Testis (tissue), 3 donors: ENCODE measurements around the gene UBAP1. TPM values are rescaled to one million over a fixed set of nuclear protein-coding genes. Genes with fewer than 3 reads are reported as not detected.

Experiments used
- DNase-seq: peaks from one replicate; pipeline ENCODE4 v3.0.0-alpha.2; 2019
- H3K27ac ChIP-seq, 2 donors: fragments of 200-600 bp; sonication (generic); one replicate each; pipeline ENCODE4 v1.5.1; 2019
- H3K27me3 ChIP-seq: fragments of 200-600 bp; sonication (generic); one replicate; pipeline ENCODE4 v1.5.1; 2019
- H3K36me3 ChIP-seq: fragments of 200-600 bp; sonication (generic); one replicate; pipeline ENCODE4 v1.5.1; 2017; ENCODE audit warnings: low read depth; ENCODE audit errors: missing control alignments
- H3K4me1 ChIP-seq: fragments of 200-600 bp; sonication (generic); one replicate; pipeline ENCODE4 v1.5.1; 2019
- H3K4me3 ChIP-seq, 2 donors: fragments of 200-600 bp; sonication (generic); one replicate each; pipeline ENCODE4 v1.5.1; 2017 to 2019
- H3K9me3 ChIP-seq: fragments of 200-600 bp; sonication (generic); one replicate; pipeline ENCODE4 v1.5.1; 2017
- CTCF ChIP-seq, 3 experiments: fragments of 450-650 bp in 2 of 3; fragments of 200-600 bp in 1 of 3; sonication (generic) in 1 of 3; IDR thresholded peaks; one replicate each; pipeline ENCODE4 v1.5.1; 2016 to 2019; ENCODE audit warnings: antibody characterized with exemption in 3 of 3, mild to moderate bottlenecking in 2 of 3, moderate library complexity in 1 of 3
- POLR2A ChIP-seq: fragments of 450-650 bp; IDR thresholded peaks from one replicate; pipeline ENCODE4 v1.6.1; 2017; ENCODE audit warnings: antibody characterized with exemption, mild to moderate bottlenecking, moderate library complexity
- WGBS, 2 donors: methylation state at CpG; one replicate each; pipeline ENCODE4 v1.1.5; 2018; 5-methylcytosine and 5-hydroxymethylcytosine counted together
- intact Hi-C: fragments of 100-400 bp; cut with DNase I; formaldehyde crosslinking; loops from one replicate; pipeline ENCODE4 v1.15.1; 2023; ENCODE audit warnings: low total_unique reads
- polyA plus RNA-seq: library from polyadenylated mRNA; stranded (reverse); fragments of 350-450 nt; fragmentation: Illumina TruSeq; extraction: RNeasy Lipid Tissue Mini Kit (QIAGEN cat#74804); gene quantifications from one replicate; pipeline ENCODE4 v1.2.3, GENCODE V29; 2014; ENCODE audit warnings: low read depth, low replicate concordance; ENCODE audit not compliant: insufficient read depth
- total RNA-seq, 2 donors: library from RNA; depleted of rRNA; stranded (reverse); fragments of >200 nt; gene quantifications; one replicate each; pipeline ENCODE4 v1.2.3, GENCODE V29; 2016

UBAP1 gene
- total and polyA plus RNA-seq, 3 donors from 2014 or later = 65.1 to 127 (median 81.9) TPM

- no peak overlapping the region for H3K4me3 ChIP-seq
- no peaks in the 10 kb centered on the region for H3K36me3 ChIP-seq
- no peaks in the 10 kb centered on the region for H3K9me3 ChIP-seq
- 31 to 56% methylated on average over 4 of the region's 4 CpGs for WGBS, 2 donors
- no peaks in the 10 kb centered on the region for H3K27me3 ChIP-seq
- peaks cover 51% of the 10 kb centered on the region for H3K4me1 ChIP-seq
- intact Hi-C loops = no loop called here
- H3K27ac ChIP-seq = peak overlapping the region; percentile 12 to 71
- DNase-seq = no peak
- TF ChIP-seq CTCF (IDR thresholded peaks at IDR 0.05) = no peak
- TF ChIP-seq POLR2A = no peak
These were observed 24.6 kb downstream of the UBAP1 start for GRCh38 chr9:34203275-34203991.

- peak overlapping the region; percentile 12 to 71 for H3K27ac ChIP-seq
- no peaks in the 10 kb centered on the region for H3K27me3 ChIP-seq
- intact Hi-C loops = no loop called here
- TF ChIP-seq CTCF (IDR thresholded peaks at IDR 0.05) = no peak
- no peak for TF ChIP-seq POLR2A
- no peaks in the 10 kb centered on the region for H3K9me3 ChIP-seq
- H3K36me3 ChIP-seq = no peaks in the 10 kb centered on the region
- 45 to 54% methylated on average over 6 of the region's 6 CpGs for WGBS, 2 donors
- H3K4me1 ChIP-seq = peaks cover 44% of the 10 kb centered on the region
- no peak for DNase-seq
- H3K4me3 ChIP-seq = no peak overlapping the region
These were observed 25.3 kb downstream of the UBAP1 start for GRCh38 chr9:34203992-34204635.

GRCh38 chr9:34205102-34205501, 26.3 kb downstream of the UBAP1 start:
- Histone ChIP-seq H3K36me3 (no peaks in the 10 kb centered on the region), H3K4me1 (peaks cover 35% of the 10 kb centered on the region), H3K9me3 (no peaks in the 10 kb centered on the region), H3K27ac (no peak overlapping the region), H3K4me3 (no peak overlapping the region), H3K27me3 (no peaks in the 10 kb centered on the region)
- intact Hi-C loops = no loop called here
- no peak for DNase-seq
- TF ChIP-seq CTCF (IDR thresholded peaks at IDR 0.05) = no peak
- TF ChIP-seq POLR2A = no peak

- H3K27me3 ChIP-seq = no peaks in the 10 kb centered on the region
- no peak overlapping the region for H3K27ac ChIP-seq
- TF ChIP-seq POLR2A = no peak
- TF ChIP-seq CTCF (IDR thresholded peaks at IDR 0.05) = no peak
- no peaks in the 10 kb centered on the region for H3K9me3 ChIP-seq
- WGBS, 2 donors = 87 to 88% methylated on average over 4 of the region's 4 CpGs
- no peak for DNase-seq
- no peak overlapping the region for H3K4me3 ChIP-seq
- H3K36me3 ChIP-seq = no peaks in the 10 kb centered on the region
- H3K4me1 ChIP-seq = peaks cover 28% of the 10 kb centered on the region
- intact Hi-C loops = no loop called here
These were observed 27.7 kb downstream of the UBAP1 start for GRCh38 chr9:34206561-34206960.
